Astrocyte of the spinal cord (primary cell): ENCODE measurements around the gene LELP1.

Source experiments
- DNase-seq: peaks from one replicate; pipeline ENCODE4 v3.0.0; 2011; ENCODE audit warnings: low read depth, low spot score
- H3K4me3 ChIP-seq: 2 replicates; pipeline ENCODE4 v1.5.1; 2011; ENCODE audit warnings: low read depth, mild to moderate bottlenecking, low read length, moderate library complexity
- CTCF ChIP-seq: IDR thresholded peaks from 2 replicates; pipeline ENCODE4 v1.5.1; 2012; ENCODE audit warnings: low read depth, mild to moderate bottlenecking, low read length, inconsistent platforms
- in situ Hi-C: cut with HindIII; loops from 2 replicates; pipeline ENCODE4 v1.10.0; 2017; ENCODE audit warnings: low sequenced_read_pairs

The LELP1 gene

GRCh38 chr1:153248176-153248879 is 45.1 kb downstream of the LELP1 start:
- no peak overlapping the region for H3K4me3 ChIP-seq
- no peak for DNase-seq
- in situ Hi-C loops, result no loop called here
- no peak for TF ChIP-seq CTCF

- no peak overlapping the region for H3K4me3 ChIP-seq
- no peak for TF ChIP-seq CTCF
- DNase-seq, result no peak
- in situ Hi-C loops, result no loop called here
These were observed 46.9 kb downstream of the LELP1 start for GRCh38 chr1:153250166-153250565.

- in situ Hi-C loops, result no loop called here
- TF ChIP-seq CTCF, result no peak
- no peak overlapping the region for H3K4me3 ChIP-seq
- no peak for DNase-seq
These were observed 47.9 kb downstream of the LELP1 start for GRCh38 chr1:153251087-153251486.

- in situ Hi-C loops, result no loop called here
These were observed 48.3 kb downstream of the LELP1 start for GRCh38 chr1:153251562-153251961.

GRCh38 chr1:153251988-153252387 is 48.8 kb downstream of the LELP1 start:
- TF ChIP-seq CTCF, result no peak
- in situ Hi-C loops, result no loop called here
- no peak for DNase-seq
- no peak overlapping the region for H3K4me3 ChIP-seq

More at GRCh38 chr1:153251562-153251961, 48.3 kb downstream of the LELP1 start:
- no peak for TF ChIP-seq CTCF
- H3K4me3 ChIP-seq, result no peak overlapping the region
- no peak for DNase-seq

GRCh38 chr1:153253076-153253475 is 49.8 kb downstream of the LELP1 start:
- TF ChIP-seq CTCF, result no peak
- H3K4me3 ChIP-seq, result no peak overlapping the region
- no peak for DNase-seq
- in situ Hi-C loops, result no loop called here

GRCh38 chr1:153253693-153254092 is 50.5 kb downstream of the LELP1 start:
- H3K4me3 ChIP-seq, result no peak overlapping the region
- TF ChIP-seq CTCF, result no peak
- no peak for DNase-seq
- in situ Hi-C loops, result no loop called here
